Activated CD8-positive, alpha-beta memory T cell treated with anti-CD3 and anti-CD28 coated beads for 4 hours (primary cell): ENCODE measurements around the gene TGFA.

Source experiments
- DNase-seq, 2 donors: peaks; one replicate each; pipeline ENCODE4 v3.0.0-alpha.2; 2020; ENCODE audit warnings: low read depth in 2 of 2

Gene TGFA

GRCh38 chr2:70420143-70420542 is 133.5 kb downstream of the TGFA start:
- no peak for DNase-seq

GRCh38 chr2:70418514-70418913 is 135.1 kb downstream of the TGFA start:
- no peak for DNase-seq

- no peak for DNase-seq
Measured at GRCh38 chr2:70417011-70417410, 136.6 kb downstream of the TGFA start.

- DNase-seq = no peak
Measured at GRCh38 chr2:70412294-70413070, 141.1 kb downstream of the TGFA start.

- DNase-seq = no peak
Measured at GRCh38 chr2:70411483-70412125, 142.0 kb downstream of the TGFA start.

GRCh38 chr2:70403267-70404053 is 150.2 kb downstream of the TGFA start:
- DNase-seq = no peak

GRCh38 chr2:70400539-70400938 is 153.1 kb downstream of the TGFA start:
- no peak for DNase-seq

- DNase-seq = no peak
Measured at GRCh38 chr2:70399046-70399445, 154.6 kb downstream of the TGFA start.
